ENCODE measurements around the gene PROSER2. TPM values are rescaled to one million over a fixed set of nuclear protein-coding genes. Genes with fewer than 3 reads are reported as not detected.

PROSER2 gene, protein sequence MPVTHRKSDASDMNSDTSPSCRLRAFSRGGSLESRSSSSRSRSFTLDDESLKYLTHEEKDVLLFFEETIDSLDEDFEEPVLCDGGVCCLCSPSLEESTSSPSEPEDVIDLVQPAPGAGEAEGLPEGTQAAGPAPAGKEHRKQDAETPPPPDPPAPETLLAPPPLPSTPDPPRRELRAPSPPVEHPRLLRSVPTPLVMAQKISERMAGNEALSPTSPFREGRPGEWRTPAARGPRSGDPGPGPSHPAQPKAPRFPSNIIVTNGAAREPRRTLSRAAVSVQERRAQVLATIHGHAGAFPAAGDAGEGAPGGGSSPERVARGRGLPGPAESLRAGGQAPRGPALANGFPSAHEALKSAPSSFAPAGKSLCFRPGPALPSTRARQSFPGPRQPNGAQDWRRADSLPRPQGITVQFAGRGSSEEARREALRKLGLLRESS
- 1 to 10 TPM; 2.9 to 9.5 (median 8.5) TPM for total RNA-seq

DNA sequence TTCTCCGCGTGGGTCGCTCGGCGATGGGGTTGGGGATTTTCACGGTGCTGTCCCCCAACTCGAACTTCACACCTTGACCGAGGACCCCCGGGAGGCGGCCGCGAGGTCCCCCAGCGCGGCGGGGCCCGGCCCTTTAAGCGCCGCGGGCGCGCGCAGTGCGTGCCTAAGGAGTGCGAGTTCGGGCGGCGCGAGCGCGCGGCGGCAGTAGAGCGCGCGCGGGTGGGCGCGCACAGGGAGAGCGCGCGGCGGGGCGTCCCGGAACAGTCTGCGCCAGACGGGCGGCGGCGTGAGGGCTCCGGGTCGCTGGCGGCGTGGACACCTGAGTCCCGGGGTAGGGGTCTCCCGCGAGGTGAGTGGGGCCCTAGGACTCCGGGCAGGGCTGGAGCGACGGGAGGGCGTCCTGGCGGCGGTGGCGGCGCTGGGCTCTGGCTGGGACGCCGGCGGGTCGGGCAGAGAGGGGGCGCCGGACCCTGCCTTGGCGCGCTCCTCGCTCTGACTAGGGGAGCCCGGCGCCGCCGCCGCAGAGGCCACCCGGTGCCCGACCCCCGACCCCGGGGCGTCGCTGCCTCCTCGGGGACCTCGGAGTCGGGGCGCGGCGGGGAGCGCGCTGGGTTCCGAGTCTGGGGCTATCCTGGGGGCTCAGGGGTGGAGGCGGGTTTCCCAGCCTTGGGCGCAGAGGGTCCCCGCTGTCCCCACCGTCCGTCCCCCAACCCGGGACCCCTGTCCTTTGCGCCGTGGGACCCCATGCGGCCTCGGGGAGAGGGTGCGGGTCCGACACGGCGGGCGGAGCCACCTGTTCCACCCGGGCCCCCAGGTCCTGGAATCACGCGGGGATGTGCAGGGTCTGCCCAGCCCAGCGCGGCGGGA lies at the start of gene PROSER2:
Gene PROSER2 (plus strand): TSS at position 235 of the 867 bp plus-strand sequence. CDS start 28,722 bp downstream, outside the sequence.
- Histone ChIP-seq H3K4me1 (no peaks in the 10 kb centered on the region), H3K36me3 (no peaks in the 10 kb centered on the region), H3K27me3 (no peaks in the 10 kb centered on the region), H3K4me3 (peak within 1 kb of the TSS; percentile 69 to 93 (median 89)), H3K27ac (peak within 1 kb of the TSS; percentile 81 to 88), H3K9me3 (no peaks in the 10 kb centered on the region)
- TF ChIP-seq, protein P1, sequence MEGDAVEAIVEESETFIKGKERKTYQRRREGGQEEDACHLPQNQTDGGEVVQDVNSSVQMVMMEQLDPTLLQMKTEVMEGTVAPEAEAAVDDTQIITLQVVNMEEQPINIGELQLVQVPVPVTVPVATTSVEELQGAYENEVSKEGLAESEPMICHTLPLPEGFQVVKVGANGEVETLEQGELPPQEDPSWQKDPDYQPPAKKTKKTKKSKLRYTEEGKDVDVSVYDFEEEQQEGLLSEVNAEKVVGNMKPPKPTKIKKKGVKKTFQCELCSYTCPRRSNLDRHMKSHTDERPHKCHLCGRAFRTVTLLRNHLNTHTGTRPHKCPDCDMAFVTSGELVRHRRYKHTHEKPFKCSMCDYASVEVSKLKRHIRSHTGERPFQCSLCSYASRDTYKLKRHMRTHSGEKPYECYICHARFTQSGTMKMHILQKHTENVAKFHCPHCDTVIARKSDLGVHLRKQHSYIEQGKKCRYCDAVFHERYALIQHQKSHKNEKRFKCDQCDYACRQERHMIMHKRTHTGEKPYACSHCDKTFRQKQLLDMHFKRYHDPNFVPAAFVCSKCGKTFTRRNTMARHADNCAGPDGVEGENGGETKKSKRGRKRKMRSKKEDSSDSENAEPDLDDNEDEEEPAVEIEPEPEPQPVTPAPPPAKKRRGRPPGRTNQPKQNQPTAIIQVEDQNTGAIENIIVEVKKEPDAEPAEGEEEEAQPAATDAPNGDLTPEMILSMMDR (IDR thresholded peaks at IDR 0.05) = no peak
- TF ChIP-seq POLR2AphosphoS5 (IDR thresholded peaks at IDR 0.05) (peak in 2 of 3 donors; percentile 30 to 69), POLR2A (IDR thresholded peaks at IDR 0.05) (no peak)
- intact Hi-C loops (cut with DNase I; ENCODE audit: low total_unique reads) = no loop called here
- peak; percentile 30 to 56 for DNase-seq (ENCODE audit: low spot score in 2 of 2)

DNA sequence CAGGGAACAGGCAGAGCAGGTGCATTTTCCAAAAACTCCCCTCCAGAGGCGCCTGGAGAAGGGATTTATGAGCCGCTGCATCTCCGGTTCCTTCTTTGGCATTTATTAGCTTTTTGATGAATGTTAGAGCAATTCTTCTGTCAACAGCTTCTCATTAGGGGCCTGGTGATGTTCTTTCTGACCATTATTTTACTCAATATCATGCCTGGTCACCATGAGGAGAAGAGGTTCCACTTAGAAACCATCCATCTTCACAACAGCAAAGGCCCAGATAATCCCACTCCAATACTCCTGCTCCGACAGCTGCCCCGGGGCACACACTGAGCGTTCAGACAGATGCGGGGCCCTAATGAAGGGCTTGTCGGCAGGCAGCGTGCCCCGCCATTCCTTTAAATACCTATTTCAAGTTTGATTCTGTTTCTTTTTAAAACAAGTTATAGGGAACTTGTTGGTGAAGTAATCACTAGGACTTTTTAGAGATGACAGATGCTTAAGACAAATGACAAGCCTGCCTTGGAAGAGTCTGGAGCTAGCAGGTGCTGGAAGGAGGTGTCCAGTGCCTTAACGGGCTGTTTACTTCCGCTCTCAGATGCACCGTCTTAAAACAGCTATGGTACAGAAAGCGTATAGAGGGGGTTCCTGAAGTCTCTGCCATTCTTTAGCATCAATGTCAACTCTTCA lies 49.3 kb upstream of the PROSER2 start:
- H3K4me1 ChIP-seq = no peaks in the 10 kb centered on the region
- H3K9me3 ChIP-seq = no peaks in the 10 kb centered on the region
- H3K36me3 ChIP-seq = no peaks in the 10 kb centered on the region
- H3K4me3 ChIP-seq = no peak overlapping the region
- H3K27ac ChIP-seq = no peak overlapping the region
- no peaks in the 10 kb centered on the region for H3K27me3 ChIP-seq
- intact Hi-C loops (cut with DNase I; ENCODE audit: low total_unique reads) = no loop called here
- TF ChIP-seq POLR2A (IDR thresholded peaks at IDR 0.05) (no peak), POLR2AphosphoS5 (IDR thresholded peaks at IDR 0.05) (no peak)
- TF ChIP-seq, protein P1 (IDR thresholded peaks at IDR 0.05) = no peak
- no peak for DNase-seq (ENCODE audit: low spot score in 2 of 2)

DNA sequence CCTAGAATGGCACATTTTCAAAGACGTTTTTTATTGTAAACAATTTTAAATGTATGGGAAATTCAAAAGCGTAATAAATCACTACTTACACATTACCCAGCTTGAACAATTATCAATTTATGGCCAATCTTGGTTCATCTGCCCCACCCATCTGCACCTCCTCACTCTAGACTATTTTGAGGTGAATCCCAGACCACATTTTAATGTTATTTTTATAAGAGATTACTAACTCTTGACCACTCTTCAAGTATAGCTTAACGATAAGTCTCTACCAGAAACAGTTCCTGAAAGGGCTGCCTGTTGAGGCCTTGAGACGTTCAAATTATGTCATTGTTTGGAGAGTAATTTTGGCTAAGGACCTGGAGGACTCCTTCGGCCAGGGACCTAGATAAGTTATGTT lies 47.7 kb upstream of the PROSER2 start:
- no peaks in the 10 kb centered on the region for H3K27me3 ChIP-seq
- no peak for DNase-seq (ENCODE audit: low spot score in 2 of 2)
- no peak overlapping the region for H3K27ac ChIP-seq
- intact Hi-C loops (cut with DNase I; ENCODE audit: low total_unique reads) = no loop called here
- H3K36me3 ChIP-seq = no peaks in the 10 kb centered on the region
- H3K4me1 ChIP-seq = no peaks in the 10 kb centered on the region
- TF ChIP-seq POLR2A (IDR thresholded peaks at IDR 0.05) = no peak
- no peak for TF ChIP-seq POLR2AphosphoS5 (IDR thresholded peaks at IDR 0.05)
- TF ChIP-seq, protein P1 (IDR thresholded peaks at IDR 0.05) = no peak
- H3K9me3 ChIP-seq = no peaks in the 10 kb centered on the region
- no peak overlapping the region for H3K4me3 ChIP-seq

DNA sequence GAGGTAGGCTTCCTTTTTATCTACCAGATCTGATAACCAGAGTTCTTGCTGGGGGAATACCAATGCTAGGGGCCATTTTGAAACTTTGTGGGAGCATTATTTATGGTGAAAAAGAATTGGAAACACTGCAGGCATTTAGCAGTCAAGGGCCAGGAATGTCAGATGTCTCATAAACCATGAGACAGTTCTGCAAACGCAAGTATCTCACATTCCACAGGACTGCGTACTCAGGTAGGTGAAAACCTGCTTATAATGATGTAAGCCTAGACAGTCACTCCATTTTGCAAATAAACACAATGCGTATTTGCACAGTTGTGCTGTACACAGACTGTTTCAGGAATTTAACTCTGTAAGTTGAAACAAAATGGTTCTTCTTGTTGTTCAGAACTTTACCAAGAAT lies 47.1 kb upstream of the PROSER2 start:
- no peak overlapping the region for H3K27ac ChIP-seq
- H3K9me3 ChIP-seq = no peaks in the 10 kb centered on the region
- H3K27me3 ChIP-seq = no peaks in the 10 kb centered on the region
- TF ChIP-seq POLR2AphosphoS5 (IDR thresholded peaks at IDR 0.05) (no peak), POLR2A (IDR thresholded peaks at IDR 0.05) (no peak)
- TF ChIP-seq, protein P1 (IDR thresholded peaks at IDR 0.05) = no peak
- H3K4me1 ChIP-seq = no peaks in the 10 kb centered on the region
- intact Hi-C loops (cut with DNase I; ENCODE audit: low total_unique reads) = no loop called here
- H3K36me3 ChIP-seq = no peaks in the 10 kb centered on the region
- no peak for DNase-seq (ENCODE audit: low spot score in 2 of 2)
- no peak overlapping the region for H3K4me3 ChIP-seq
